Parathyroid adenoma (tissue), 2 donors: ENCODE measurements around the gene MEI4.

Experiments used
- H2AFZ ChIP-seq: fragments of 300-600 bp; sonication (generic); one replicate; pipeline ENCODE4 v1.7.0; 2017; ENCODE audit warnings: antibody characterized with exemption, mild to moderate bottlenecking
- H3K27ac ChIP-seq: fragments of 300-600 bp; sonication (generic); one replicate; pipeline ENCODE4 v1.7.0; 2017
- H3K27me3 ChIP-seq: fragments of 300-600 bp; sonication (generic); one replicate; pipeline ENCODE4 v1.7.0; 2017; ENCODE audit warnings: low read length; ENCODE audit not compliant: control insufficient read depth, insufficient read depth
- H3K36me3 ChIP-seq: fragments of 300-600 bp; sonication (generic); one replicate; pipeline ENCODE4 v1.7.0; 2017; ENCODE audit warnings: low read length; ENCODE audit not compliant: control insufficient read depth, insufficient read depth
- H3K4me1 ChIP-seq: fragments of 300-600 bp; sonication (generic); one replicate; pipeline ENCODE4 v1.7.0; 2017; ENCODE audit warnings: control low read depth
- H3K4me2 ChIP-seq: fragments of 300-600 bp; sonication (generic); one replicate; pipeline ENCODE4 v1.7.0; 2017; ENCODE audit warnings: low read length
- H3K4me3 ChIP-seq: fragments of 300-600 bp; sonication (generic); one replicate; pipeline ENCODE4 v1.7.0; 2017; ENCODE audit warnings: low read depth, low read length
- H3K79me2 ChIP-seq: fragments of 300-600 bp; sonication (generic); one replicate; pipeline ENCODE4 v1.7.0; 2017; ENCODE audit warnings: control low read depth
- H3K9ac ChIP-seq: fragments of 300-600 bp; sonication (generic); one replicate; pipeline ENCODE4 v1.7.0; 2017; ENCODE audit warnings: mild to moderate bottlenecking
- H3K9me3 ChIP-seq: fragments of 300-600 bp; sonication (generic); one replicate; pipeline ENCODE4 v1.7.0; 2017; ENCODE audit warnings: low read length; ENCODE audit not compliant: control insufficient read depth
- TF ChIP-seq, protein P1 (sequence below): fragments of 300-600 bp; sonication (generic); IDR thresholded peaks from one replicate; pipeline ENCODE4 v1.7.0; 2017; ENCODE audit warnings: antibody characterized with exemption, mild to moderate bottlenecking
- donor health status: primary hyperparathyroidism.

MEI4 gene

DNA sequence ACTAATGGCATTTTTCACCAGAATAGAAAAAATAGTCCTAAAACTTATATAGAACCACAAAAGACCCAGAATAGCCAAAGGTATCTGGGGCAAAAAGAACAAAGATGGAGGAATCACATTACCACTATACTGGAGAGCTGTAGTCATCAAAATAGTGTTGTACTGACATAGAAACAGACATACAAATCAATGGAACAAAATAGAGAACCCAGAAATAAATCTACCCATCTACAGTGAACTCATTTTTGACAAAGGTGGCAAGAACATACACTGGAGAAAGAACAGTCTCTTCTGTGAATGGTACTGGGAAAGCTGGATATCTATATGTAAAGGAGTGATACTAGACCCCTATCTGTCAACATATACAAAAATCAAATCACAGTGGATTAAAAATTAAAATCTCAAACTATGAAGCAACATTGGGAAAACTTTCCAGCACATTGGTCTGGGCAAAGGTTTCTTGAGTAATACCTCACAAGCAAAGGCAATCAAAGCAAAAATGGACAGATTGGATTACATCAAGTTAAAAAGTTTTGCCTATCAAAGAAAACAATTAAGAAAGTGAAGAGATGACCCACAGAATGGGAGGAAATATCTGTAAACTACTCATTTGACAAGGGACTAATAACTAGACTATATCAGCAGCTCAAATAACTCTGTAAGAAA is 120.5 kb downstream of the MEI4 start:
- H3K9ac ChIP-seq: no peak overlapping the region
- no peak overlapping the region for H3K27ac ChIP-seq
- TF ChIP-seq, protein P1, sequence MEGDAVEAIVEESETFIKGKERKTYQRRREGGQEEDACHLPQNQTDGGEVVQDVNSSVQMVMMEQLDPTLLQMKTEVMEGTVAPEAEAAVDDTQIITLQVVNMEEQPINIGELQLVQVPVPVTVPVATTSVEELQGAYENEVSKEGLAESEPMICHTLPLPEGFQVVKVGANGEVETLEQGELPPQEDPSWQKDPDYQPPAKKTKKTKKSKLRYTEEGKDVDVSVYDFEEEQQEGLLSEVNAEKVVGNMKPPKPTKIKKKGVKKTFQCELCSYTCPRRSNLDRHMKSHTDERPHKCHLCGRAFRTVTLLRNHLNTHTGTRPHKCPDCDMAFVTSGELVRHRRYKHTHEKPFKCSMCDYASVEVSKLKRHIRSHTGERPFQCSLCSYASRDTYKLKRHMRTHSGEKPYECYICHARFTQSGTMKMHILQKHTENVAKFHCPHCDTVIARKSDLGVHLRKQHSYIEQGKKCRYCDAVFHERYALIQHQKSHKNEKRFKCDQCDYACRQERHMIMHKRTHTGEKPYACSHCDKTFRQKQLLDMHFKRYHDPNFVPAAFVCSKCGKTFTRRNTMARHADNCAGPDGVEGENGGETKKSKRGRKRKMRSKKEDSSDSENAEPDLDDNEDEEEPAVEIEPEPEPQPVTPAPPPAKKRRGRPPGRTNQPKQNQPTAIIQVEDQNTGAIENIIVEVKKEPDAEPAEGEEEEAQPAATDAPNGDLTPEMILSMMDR: no peak
- H3K27me3 ChIP-seq: no peaks in the 10 kb centered on the region
- no peak overlapping the region for H3K4me2 ChIP-seq
- no peak overlapping the region for H3K4me3 ChIP-seq
- H3K9me3 ChIP-seq: no peaks in the 10 kb centered on the region
- H3K36me3 ChIP-seq: no peaks in the 10 kb centered on the region
- no peaks in the 10 kb centered on the region for H3K79me2 ChIP-seq
- no peak overlapping the region for H2AFZ ChIP-seq
- no peaks in the 10 kb centered on the region for H3K4me1 ChIP-seq

DNA sequence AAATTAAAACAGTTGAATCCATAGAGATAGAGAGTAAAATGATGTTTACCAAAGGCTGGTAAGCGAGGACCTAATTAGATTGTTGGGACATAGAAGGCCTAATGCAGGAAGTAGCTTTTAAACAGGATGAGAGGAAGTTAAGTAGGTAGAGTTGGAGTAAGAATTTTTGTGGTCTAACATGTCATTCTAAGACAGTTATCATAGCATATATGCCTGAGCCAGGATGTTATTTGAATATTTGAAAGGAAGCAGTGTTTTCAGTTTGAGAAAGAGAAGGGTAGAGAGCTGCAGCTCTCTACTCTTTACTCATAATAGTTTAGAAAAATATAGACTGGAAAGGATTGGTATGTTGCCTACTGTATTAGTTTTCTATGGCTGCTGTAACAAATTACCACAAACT is 121.6 kb downstream of the MEI4 start:
- no peaks in the 10 kb centered on the region for H3K36me3 ChIP-seq
- H2AFZ ChIP-seq: no peak overlapping the region
- TF ChIP-seq, protein P1: no peak
- no peak overlapping the region for H3K4me2 ChIP-seq
- H3K79me2 ChIP-seq: no peaks in the 10 kb centered on the region
- no peak overlapping the region for H3K27ac ChIP-seq
- no peak overlapping the region for H3K4me3 ChIP-seq
- no peaks in the 10 kb centered on the region for H3K4me1 ChIP-seq
- H3K27me3 ChIP-seq: no peaks in the 10 kb centered on the region
- H3K9me3 ChIP-seq: no peaks in the 10 kb centered on the region
- H3K9ac ChIP-seq: no peak overlapping the region

DNA sequence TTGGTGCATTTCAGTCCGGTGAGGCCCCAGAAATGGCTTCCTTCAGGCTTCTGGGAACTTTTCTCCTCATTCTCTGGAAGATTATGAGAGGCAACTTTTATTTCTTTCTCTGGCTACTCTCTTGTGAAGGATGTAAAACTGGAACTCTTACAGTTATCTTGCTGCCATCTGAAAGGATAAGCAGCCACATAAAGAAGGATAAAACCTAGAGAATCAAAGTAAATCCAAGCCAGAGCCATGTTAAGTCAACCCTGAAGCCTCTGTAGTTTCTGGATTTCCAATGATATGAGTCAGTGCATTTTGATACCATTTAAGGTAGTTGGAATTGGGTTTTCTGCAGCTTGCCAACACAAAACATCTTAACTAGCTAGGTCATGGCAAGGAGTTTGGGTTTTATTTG is 123.6 kb downstream of the MEI4 start:
- no peak overlapping the region for H2AFZ ChIP-seq
- no peak overlapping the region for H3K4me3 ChIP-seq
- no peaks in the 10 kb centered on the region for H3K79me2 ChIP-seq
- TF ChIP-seq, protein P1: no peak
- H3K4me2 ChIP-seq: no peak overlapping the region
- H3K36me3 ChIP-seq: no peaks in the 10 kb centered on the region
- H3K9ac ChIP-seq: no peak overlapping the region
- no peaks in the 10 kb centered on the region for H3K9me3 ChIP-seq
- H3K27ac ChIP-seq: no peak overlapping the region
- H3K4me1 ChIP-seq: no peaks in the 10 kb centered on the region
- no peaks in the 10 kb centered on the region for H3K27me3 ChIP-seq

DNA sequence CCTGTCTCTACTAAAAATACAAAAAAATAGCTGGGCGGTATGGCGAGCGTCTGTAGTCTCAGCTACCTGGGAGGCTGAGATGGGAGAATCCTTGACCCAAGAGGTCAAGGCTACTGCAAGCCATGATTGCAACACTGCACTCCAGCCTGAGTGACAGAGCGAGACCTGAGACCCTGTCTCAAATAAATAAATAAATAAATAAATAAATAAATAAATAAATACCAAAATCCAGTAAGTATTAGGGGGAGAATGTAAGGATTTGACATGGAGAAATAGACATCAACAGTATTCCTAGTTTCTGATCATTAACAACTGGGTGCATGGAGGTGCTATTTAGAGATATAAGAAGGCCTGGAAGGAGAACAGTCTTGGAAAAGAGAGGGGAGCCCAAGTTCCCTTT is 125.7 kb downstream of the MEI4 start:
- Histone ChIP-seq H3K79me2 (no peaks in the 10 kb centered on the region), H2AFZ (no peak overlapping the region), H3K27ac (no peak overlapping the region), H3K4me3 (no peak overlapping the region), H3K27me3 (no peaks in the 10 kb centered on the region), H3K4me1 (no peaks in the 10 kb centered on the region), H3K9me3 (no peaks in the 10 kb centered on the region), H3K4me2 (no peak overlapping the region), H3K9ac (no peak overlapping the region), H3K36me3 (no peaks in the 10 kb centered on the region)
- TF ChIP-seq, protein P1: no peak

DNA sequence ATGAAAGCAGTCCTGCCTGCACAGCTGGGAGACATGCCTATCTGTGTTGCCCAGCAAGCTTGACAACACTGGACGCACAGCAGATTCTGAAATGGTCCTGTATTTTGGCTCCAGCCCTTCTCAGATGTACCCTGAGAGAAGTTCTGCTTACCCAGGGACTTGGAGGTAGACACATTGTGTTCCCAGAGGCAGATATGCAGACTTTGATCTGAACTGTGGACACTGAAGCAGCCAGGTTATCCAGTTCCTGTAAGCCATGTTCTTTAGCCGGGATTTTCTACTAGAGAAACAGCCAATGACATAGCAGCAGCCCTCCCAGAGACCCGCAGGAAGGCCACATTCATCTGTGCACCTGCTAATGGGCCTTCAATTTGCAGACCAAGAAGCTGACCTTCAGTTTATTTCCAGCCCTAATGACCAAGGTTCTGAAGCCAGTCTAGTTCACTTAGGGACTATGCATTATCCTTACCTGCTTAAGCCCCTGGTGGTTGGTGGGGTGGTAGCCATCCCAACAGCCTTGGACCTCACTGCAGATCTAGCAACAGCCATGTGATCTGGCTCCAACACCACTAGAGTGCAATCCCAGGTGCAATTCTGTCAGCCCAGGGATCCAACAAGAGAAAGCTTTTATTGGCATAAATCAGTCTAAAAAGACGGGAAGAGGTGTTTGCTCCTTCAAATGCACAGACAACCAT is 134.2 kb downstream of the MEI4 start:
- Histone ChIP-seq H3K27me3 (no peaks in the 10 kb centered on the region), H3K9me3 (no peaks in the 10 kb centered on the region), H3K36me3 (no peaks in the 10 kb centered on the region), H3K79me2 (no peaks in the 10 kb centered on the region), H3K27ac (no peak overlapping the region), H2AFZ (no peak overlapping the region), H3K9ac (no peak overlapping the region), H3K4me1 (no peaks in the 10 kb centered on the region), H3K4me2 (no peak overlapping the region), H3K4me3 (no peak overlapping the region)
- TF ChIP-seq, protein P1: no peak
